ENCODE data around the gene AGBL4. TPM values are rescaled to one million over a fixed set of nuclear protein-coding genes. Genes with fewer than 3 reads are reported as not detected.

The AGBL4 gene
- total and polyA plus RNA-seq, 8 donors, result 0.32 to 1.3 (median 0.87) TPM

DNA sequence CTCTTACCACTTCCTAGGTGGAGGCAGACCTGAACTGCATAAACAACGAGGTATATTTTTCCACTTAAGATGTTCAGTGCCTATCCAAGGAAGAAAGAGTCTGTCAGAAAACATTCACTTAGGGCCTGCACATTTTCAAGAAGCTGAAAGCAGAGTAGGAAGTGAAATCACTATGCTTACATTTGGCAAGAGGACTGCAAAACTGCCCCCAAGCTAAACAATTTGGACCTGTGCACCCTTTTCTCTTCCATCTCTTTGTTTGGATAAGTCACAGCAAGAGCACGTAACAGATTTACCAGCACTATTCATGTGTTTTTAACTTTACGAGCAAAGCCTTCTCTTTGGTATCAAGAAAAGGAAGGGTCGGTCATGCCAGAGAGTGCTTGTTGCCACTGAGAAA is 1233.9 kb downstream of the AGBL4 start:
- Histone ChIP-seq H3K9me3 (no peaks in the 10 kb centered on the region), H3K27ac (no peak overlapping the region), H3K36me3 (no peaks in the 10 kb centered on the region), H3K4me1 (no peaks in the 10 kb centered on the region), H3K4me3 (no peak overlapping the region), H3K27me3 (no peaks in the 10 kb centered on the region)
- no peak for DNase-seq
- intact Hi-C loops (cut with DNase I), result no loop called here
- TF ChIP-seq, protein P1, sequence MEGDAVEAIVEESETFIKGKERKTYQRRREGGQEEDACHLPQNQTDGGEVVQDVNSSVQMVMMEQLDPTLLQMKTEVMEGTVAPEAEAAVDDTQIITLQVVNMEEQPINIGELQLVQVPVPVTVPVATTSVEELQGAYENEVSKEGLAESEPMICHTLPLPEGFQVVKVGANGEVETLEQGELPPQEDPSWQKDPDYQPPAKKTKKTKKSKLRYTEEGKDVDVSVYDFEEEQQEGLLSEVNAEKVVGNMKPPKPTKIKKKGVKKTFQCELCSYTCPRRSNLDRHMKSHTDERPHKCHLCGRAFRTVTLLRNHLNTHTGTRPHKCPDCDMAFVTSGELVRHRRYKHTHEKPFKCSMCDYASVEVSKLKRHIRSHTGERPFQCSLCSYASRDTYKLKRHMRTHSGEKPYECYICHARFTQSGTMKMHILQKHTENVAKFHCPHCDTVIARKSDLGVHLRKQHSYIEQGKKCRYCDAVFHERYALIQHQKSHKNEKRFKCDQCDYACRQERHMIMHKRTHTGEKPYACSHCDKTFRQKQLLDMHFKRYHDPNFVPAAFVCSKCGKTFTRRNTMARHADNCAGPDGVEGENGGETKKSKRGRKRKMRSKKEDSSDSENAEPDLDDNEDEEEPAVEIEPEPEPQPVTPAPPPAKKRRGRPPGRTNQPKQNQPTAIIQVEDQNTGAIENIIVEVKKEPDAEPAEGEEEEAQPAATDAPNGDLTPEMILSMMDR (IDR thresholded peaks at IDR 0.05), result no peak
- no peak for ATAC-seq

DNA sequence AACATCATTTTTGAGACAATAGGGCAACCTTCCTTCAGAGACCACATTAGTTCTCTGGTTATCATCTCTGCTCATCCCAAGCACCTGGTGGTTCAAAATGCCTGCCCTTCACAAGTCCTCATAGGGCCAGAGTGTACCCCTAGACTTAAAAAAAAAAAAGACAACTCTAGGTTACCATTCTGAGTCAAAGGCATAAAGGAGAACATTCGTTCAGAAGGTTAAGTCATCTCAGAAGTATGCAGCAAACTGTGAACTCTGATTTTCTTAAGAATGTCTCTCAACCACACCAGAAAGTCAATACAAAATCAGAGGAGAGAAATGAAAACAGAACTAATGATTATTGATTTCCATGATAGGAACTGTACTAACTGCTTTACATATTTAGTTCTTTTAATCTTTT is 1237.9 kb downstream of the AGBL4 start:
- Histone ChIP-seq H3K4me3 (no peak overlapping the region), H3K27me3 (no peaks in the 10 kb centered on the region), H3K27ac (no peak overlapping the region), H3K9me3 (no peaks in the 10 kb centered on the region), H3K4me1 (no peaks in the 10 kb centered on the region), H3K36me3 (no peaks in the 10 kb centered on the region)
- ATAC-seq, result no peak
- TF ChIP-seq, protein P1 (IDR thresholded peaks at IDR 0.05), result no peak
- intact Hi-C loops (cut with DNase I), result no loop called here
- DNase-seq, result no peak

DNA sequence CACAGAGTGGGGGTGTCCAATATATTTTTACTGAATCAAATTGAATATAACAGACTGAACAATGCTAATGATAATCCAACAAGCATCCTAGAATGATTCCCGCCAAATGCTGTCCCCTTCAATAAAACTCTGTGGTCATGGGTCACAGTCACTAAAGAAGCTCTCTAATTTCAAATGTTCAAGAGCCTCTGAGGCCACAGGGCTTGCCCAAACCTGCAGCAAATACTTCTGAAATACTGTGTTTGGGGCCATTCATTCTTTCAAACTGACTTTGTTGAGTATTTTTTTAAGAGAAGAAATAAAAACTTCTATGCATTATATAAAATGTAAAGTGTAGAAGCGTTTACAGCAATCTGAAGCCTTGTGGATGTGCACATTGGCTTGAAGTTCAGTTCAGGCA is 1239.5 kb downstream of the AGBL4 start:
- H3K27me3 ChIP-seq, result no peaks in the 10 kb centered on the region
- DNase-seq (no peak), ATAC-seq (no peak)
- H3K9me3 ChIP-seq, result no peaks in the 10 kb centered on the region
- intact Hi-C loops (cut with DNase I), result no loop called here
- H3K27ac ChIP-seq, result no peak overlapping the region
- H3K36me3 ChIP-seq, result no peaks in the 10 kb centered on the region
- H3K4me1 ChIP-seq, result no peaks in the 10 kb centered on the region
- TF ChIP-seq, protein P1 (IDR thresholded peaks at IDR 0.05), result no peak
- H3K4me3 ChIP-seq, result no peak overlapping the region

DNA sequence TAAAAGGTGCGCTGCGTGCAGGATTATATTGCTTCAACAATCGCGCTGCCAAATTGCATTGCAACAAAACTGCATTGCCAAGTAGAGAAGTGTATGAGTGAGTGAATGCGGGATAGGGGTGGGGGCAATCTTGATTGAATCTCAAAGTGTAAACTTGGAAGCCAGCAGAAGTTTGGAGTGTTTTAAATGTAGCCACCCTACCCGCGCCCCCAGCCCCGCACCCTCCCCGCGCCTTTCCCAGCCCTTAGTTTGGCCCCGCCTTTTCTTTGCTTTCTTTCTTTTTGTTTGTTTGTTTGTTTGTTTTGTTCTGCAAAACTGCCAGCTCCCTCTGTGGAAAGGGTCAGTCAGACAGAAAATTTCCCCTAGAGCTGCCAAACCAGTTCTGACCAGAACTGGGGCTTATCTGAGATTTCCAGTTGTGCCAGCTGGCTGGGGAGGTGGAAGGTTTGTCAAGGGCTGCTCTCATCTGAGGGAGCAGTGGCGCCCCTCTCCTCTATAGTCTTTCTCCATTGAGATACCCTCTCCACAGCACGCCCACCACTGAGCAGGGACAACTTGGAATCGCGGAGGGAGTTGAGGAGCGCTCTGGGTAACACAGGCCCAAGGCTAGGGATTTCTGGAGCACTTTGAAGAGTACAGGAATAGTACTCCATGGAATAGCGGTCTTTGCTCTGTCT is 1246.4 kb downstream of the AGBL4 start:
- intact Hi-C loops (cut with DNase I), result no loop called here
- TF ChIP-seq, protein P1 (IDR thresholded peaks at IDR 0.05), result no peak
- no peaks in the 10 kb centered on the region for H3K9me3 ChIP-seq
- H3K36me3 ChIP-seq, result no peaks in the 10 kb centered on the region
- H3K27me3 ChIP-seq, result peaks cover 0 to 8% of the 10 kb centered on the region in 2 donors
- peaks cover 6 to 19% of the 10 kb centered on the region in 2 donors for H3K4me1 ChIP-seq
- DNase-seq (peak in 1 of 4 donors; percentile 69), ATAC-seq (peak; percentile 64)
- peak overlapping the region; percentile 56 to 57 for H3K4me3 ChIP-seq
- no peak overlapping the region for H3K27ac ChIP-seq

DNA sequence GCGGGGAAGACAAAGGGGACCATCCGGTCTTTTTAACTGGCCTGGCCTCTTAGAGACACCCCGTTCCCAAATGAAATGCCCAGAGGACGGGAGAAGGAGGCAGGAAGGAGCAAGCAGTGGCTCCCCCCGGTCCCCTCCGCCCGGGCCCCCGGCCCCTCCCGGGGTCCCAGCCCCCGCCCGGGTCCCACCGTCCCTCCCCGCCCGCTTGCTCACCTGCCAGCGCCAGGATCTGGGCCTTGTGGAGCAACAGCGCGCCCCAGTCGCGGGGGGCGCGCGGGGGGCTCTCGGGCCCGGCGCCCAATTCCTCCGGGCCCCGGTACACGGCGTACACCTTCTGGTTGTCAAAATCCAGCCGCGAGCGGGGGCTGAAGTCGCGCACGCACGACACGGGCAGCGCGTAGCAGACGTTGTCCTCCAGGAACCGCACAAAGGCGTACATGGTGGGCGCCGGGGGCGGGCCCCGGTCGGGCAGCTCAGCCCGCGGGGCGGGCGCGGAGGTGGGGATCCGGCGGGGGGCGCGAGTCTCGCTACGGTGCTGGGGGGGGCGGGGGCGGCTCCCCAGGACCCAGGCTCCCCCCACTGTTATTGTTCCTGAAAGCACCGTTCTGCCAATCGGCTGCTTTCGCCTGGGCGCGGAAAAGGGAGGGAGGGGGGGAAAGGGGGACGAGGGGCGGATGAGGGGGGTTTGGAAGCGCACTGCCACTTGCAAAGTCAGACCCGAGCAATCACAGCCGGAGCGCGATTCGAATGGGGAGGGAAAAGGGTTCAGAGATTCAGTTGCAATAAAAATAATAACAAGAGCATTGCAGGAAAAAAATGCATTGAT is 1247.1 kb downstream of the AGBL4 start, which contains the start of gene BEND5:
Gene BEND5 (minus strand): TSS at position 499 of the 826 bp plus-strand sequence. CDS start 60 bp downstream, at position 439.
- Histone ChIP-seq H3K27me3 (peaks cover 0 to 8% of the 10 kb centered on the region in 2 donors), H3K4me3 (peak within 1 kb of the TSS; percentile 56 to 57), H3K27ac (peak within 1 kb of the TSS in 1 of 2 donors; percentile 48), H3K36me3 (no peaks in the 10 kb centered on the region), H3K9me3 (no peaks in the 10 kb centered on the region), H3K4me1 (peaks cover 6 to 19% of the 10 kb centered on the region in 2 donors)
- intact Hi-C loops (cut with DNase I), result no loop called here
- ATAC-seq (peak; percentile 69), DNase-seq (peak; percentile 45 to 92 (median 80))
- TF ChIP-seq, protein P1 (IDR thresholded peaks at IDR 0.05), result no peak
